AG04450 (cell line): ENCODE measurements around the gene ZFAND6. TPM values are rescaled to one million over a fixed set of nuclear protein-coding genes. Genes with fewer than 3 reads are reported as not detected.

Source experiments
- CTCF ChIA-PET: fragments of 300-600, 350-600 bp; formaldehyde crosslinking; extraction: SDS; loops from one replicate; lab custom pipeline; 2022; ENCODE audit warnings: antibody characterized with exemption, inconsistent platforms; lab: Charles Lee
- POLR2A ChIA-PET: fragments of 350-600 bp; formaldehyde crosslinking; extraction: SDS; loops from one replicate; lab custom pipeline; 2021; ENCODE audit warnings: antibody characterized with exemption, inconsistent platforms; lab: Yijun Ruan, JAX
- DNase-seq: peaks from one replicate; pipeline ENCODE4 v3.0.0-alpha.2; 2011; ENCODE audit warnings: low read depth, low spot score
- H3K27ac ChIP-seq: one replicate; pipeline ENCODE4 v1.5.1; 2012; ENCODE audit warnings: low read depth, low read length, control low read depth
- H3K27me3 ChIP-seq: one replicate; pipeline ENCODE4 v1.6.0; 2012; ENCODE audit warnings: low read length; ENCODE audit not compliant: control insufficient read depth, insufficient read depth
- H3K4me3 ChIP-seq: 2 replicates; pipeline ENCODE4 v1.5.1; 2011; ENCODE audit warnings: mild to moderate bottlenecking, low read depth, low read length, control low read depth
- H3K9me3 ChIP-seq: 2 replicates; pipeline ENCODE4 v1.5.1; 2012; ENCODE audit warnings: low read length; ENCODE audit not compliant: control insufficient read depth, insufficient read depth
- polyA plus RNA-seq: library from polyadenylated mRNA; depleted of rRNA; stranded (reverse); fragments of >200 nt; gene quantifications from 2 replicates; pipeline ENCODE4 v1.2.3, GENCODE V29; 2011
- TF ChIP-seq, protein P1 (sequence below): IDR thresholded peaks from 2 replicates; pipeline ENCODE4 v1.5.1; 2011; ENCODE audit warnings: low read depth, low read length, control low read depth, inconsistent platforms

ZFAND6 gene
- polyA plus RNA-seq, 1 experiment = 166 TPM

DNA sequence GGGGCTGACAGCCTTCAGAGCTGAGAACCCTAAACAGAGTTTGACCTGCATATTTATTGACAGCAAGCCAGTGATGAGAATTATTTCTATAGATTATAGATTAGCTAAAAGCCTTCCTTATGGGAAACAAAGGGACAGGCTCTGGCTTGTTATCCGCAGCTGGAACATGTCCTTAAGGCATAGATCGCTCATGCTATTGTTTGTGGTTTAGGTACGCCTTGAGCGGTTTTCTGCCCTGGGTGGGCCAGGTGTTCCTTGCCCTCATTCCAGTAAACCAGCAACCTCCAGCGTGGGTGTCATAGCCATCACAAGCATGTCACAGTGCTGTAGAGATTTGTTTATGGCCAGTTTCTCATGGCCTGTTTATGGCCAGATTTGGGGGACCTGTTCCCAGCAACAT, 83.2 kb downstream of the ZFAND6 start:
- DNase-seq = no peak
- Histone ChIP-seq H3K27me3 (no peaks in the 10 kb centered on the region), H3K4me3 (no peak overlapping the region), H3K9me3 (no peaks in the 10 kb centered on the region), H3K27ac (no peak overlapping the region)
- TF ChIP-seq, protein P1, sequence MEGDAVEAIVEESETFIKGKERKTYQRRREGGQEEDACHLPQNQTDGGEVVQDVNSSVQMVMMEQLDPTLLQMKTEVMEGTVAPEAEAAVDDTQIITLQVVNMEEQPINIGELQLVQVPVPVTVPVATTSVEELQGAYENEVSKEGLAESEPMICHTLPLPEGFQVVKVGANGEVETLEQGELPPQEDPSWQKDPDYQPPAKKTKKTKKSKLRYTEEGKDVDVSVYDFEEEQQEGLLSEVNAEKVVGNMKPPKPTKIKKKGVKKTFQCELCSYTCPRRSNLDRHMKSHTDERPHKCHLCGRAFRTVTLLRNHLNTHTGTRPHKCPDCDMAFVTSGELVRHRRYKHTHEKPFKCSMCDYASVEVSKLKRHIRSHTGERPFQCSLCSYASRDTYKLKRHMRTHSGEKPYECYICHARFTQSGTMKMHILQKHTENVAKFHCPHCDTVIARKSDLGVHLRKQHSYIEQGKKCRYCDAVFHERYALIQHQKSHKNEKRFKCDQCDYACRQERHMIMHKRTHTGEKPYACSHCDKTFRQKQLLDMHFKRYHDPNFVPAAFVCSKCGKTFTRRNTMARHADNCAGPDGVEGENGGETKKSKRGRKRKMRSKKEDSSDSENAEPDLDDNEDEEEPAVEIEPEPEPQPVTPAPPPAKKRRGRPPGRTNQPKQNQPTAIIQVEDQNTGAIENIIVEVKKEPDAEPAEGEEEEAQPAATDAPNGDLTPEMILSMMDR = no peak
- ChIA-PET POLR2A (no interaction called here), CTCF (no interaction called here)

DNA sequence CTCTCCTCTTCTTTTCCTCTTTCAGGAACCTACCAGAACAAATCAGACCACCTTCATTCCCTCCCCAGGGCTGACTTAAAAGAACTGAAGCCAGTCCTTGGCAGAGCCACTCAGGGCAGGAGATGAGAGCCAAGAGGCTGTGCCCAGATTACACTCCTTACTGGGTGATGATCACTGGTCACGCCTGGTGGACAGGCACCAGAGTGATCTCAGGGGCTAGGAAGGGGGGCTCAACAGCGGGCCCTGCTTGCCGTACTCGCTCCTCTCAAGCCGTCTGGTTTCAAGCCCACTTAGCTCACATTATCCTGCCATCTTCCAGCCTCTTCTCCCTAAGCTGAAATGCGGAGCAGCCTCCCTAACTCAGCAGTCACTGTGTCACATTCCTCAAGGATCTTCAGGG, 91.7 kb downstream of the ZFAND6 start:
- H3K27ac ChIP-seq = no peak overlapping the region
- no peaks in the 10 kb centered on the region for H3K27me3 ChIP-seq
- DNase-seq = no peak
- TF ChIP-seq, protein P1 = no peak
- no peaks in the 10 kb centered on the region; the same call in 1 of the 2 replicates for H3K9me3 ChIP-seq
- ChIA-PET POLR2A (no interaction called here), CTCF (no interaction called here)
- H3K4me3 ChIP-seq = no peak overlapping the region

DNA sequence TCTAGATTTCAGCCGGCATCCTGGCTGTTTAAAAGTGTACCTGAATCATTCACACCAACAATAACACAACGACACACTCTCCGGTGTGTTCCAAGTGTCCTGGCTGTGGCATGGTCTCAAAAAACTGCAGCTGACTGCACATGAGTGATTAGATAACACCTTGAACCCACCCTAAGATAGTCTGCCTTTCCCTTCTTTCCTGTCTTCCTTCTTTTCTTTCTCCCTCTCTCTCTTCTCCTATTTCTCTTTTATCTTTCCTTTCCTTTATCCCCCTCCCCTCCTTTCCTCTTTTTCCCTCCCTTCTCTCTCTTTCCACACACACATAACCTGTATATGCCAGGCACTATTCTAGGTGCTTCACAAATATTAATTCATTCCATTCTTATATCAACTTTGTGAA, 92.1 kb downstream of the ZFAND6 start:
- Histone ChIP-seq H3K4me3 (no peak overlapping the region), H3K27me3 (no peaks in the 10 kb centered on the region), H3K9me3 (no peaks in the 10 kb centered on the region; the same call in 1 of the 2 replicates), H3K27ac (no peak overlapping the region)
- TF ChIP-seq, protein P1 = no peak
- DNase-seq = no peak
- CTCF ChIA-PET = interaction anchor here (1.1 kb wide), 1 partner anchor 8 kb away, joined by 3 read pairs; no protein-coding TSS in a partner anchor
- POLR2A ChIA-PET = interaction anchor here (1.0 to 1.6 kb wide), 2 partner anchors 9 to 91 kb away, joined by 4 to 6 read pairs; no protein-coding TSS in a partner anchor

DNA sequence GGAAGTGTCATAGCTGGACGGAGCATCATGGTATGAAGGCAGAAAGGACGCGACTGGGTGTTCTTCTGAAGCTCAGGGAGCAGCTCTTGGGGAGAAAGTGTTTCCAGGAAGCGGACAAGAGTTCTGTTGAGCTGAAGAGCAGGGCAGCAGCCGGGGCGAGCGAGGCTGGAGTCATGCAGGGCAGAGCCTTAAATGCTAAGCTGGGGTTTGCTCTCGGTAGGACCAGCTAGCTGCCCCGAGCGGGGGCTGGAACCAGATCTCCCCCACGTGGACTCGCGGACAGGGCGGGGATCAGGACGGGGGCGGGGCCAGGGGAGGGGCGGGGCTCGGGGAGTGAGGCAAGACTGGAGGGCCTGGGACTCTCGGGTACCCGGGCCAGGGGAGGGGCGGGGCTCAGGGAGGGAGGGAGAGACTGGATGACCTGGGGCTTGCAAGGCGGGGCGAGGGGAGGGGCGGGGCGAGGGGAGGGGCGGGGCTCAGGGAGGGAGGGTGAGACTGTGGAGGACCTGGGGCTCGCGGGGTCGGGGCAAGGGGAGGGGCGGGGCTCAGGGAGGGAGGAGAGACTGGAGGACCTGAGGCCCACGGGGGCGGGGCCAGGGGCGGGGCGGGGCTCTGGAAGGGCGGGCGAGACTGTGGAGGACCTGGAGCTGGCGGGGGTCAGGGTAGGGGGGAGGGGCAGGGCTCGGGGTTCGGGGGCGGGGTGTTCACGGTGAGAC, 92.9 kb downstream of the ZFAND6 start:
- TF ChIP-seq, protein P1 = no peak
- CTCF ChIA-PET = interaction anchor here (1.1 kb wide), 1 partner anchor 9 kb away, joined by 3 read pairs; no protein-coding TSS in a partner anchor
- peak overlapping the region; percentile 77 for H3K27ac ChIP-seq
- no peaks in the 10 kb centered on the region for H3K27me3 ChIP-seq
- peak; percentile 88 for DNase-seq
- H3K9me3 ChIP-seq = no peaks in the 10 kb centered on the region; the same call in 1 of the 2 replicates
- peak overlapping the region; percentile 90 for H3K4me3 ChIP-seq
- POLR2A ChIA-PET = interaction anchor here (1.0 to 1.6 kb wide), 2 partner anchors 8 to 92 kb away, joined by 4 to 6 read pairs; no protein-coding TSS in a partner anchor
